Activated CD8-positive, alpha-beta memory T cell treated with anti-CD3 and anti-CD28 coated beads for 36 hours (primary cell): ENCODE measurements around the gene PNP. TPM values are rescaled to one million over a fixed set of nuclear protein-coding genes. Genes with fewer than 3 reads are reported as not detected.

ENCODE experiments used
- CTCF ChIA-PET: fragments of 350-600 bp; sonication (Branson Sonifier 250); formaldehyde crosslinking; loops from one replicate; lab custom pipeline; 2021; ENCODE audit warnings: antibody characterized with exemption; lab: Charles Lee
- POLR2A ChIA-PET: fragments of 350-600 bp; sonication (Branson Sonifier 250); formaldehyde crosslinking; loops from one replicate; lab custom pipeline; 2021; ENCODE audit warnings: antibody characterized with exemption; lab: Charles Lee
- total RNA-seq, 2 experiments: library from RNA; stranded (reverse); gene quantifications; one replicate each; pipeline ENCODE4 v1.2.3, GENCODE V29; 2021

PNP gene
- total RNA-seq, 2 experiments from 2014 or later, result 212 to 219 TPM

DNA sequence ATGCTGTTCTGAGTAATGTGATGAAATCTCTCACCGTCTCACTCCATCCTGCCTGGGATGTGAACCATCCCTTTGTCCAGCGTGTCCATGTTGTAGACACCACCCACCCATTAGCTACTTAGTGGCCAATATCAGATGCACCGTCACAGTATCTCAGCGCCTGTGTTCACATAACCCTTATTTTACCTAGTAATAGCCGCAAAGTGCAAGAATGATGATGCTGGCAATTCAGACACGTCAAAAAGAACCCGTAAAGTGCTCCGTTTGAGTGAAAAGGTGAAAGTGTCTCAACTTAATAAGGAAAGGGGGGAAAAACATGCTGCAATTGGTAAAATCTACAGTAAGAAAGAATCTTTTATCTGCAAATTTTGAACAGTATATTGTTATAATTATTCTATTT, 39.2 kb downstream of the PNP start:
- ChIA-PET CTCF (no interaction called here), POLR2A (no interaction called here)

DNA sequence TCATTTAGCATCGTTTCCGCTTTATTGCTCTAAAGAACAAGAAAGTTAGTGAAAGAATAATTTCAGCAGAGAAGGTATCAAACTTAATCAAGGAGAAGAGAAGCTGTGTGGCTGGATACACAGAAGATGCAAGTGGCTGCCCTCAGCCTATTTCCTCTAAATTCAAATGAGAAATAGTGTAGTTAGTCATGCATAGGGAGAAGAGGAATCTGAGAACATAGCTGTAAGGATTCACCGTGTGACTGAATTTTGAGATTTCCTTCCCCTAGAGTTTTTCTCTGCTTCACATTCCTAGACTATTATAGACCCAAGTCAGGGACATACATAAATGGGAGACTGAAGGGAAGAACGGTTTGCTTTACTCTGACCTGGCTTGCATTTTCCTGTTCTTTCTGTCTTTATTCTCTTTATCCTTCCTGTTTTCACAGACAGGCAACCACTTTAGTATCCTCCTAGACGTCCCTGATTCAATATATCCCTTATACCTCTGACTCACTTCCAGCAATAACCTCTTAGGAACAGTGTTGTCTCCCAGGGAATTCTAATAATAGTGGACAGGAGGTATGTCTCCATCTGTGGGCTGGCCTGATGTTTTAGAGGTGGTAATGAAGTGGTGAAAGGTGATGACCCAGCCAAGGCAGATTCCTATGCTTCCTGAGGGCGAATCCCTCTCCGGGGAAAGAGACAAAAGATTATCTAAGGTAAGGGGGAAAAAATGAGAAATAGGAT, 43.1 kb downstream of the PNP start:
- ChIA-PET CTCF (no interaction called here), POLR2A (no interaction called here)

DNA sequence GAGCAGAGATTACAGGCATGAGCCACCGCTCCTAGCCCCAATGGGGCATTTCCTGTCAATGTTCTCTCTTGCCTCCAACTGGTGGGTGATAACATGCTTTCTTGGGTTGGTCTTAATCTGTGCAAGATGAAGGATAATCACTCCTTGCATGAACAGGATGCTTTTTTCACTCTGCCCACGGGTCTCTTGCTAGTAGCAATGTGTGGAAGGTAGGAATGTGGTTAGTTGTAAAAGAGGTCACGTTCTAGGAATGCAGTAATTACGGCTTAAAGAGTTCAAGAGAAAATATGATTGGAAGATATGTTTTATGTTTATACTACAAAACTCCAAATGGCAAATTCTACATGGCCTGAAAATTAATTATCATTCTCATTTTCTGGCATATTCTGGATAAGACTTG, 46.6 kb downstream of the PNP start:
- POLR2A ChIA-PET, result no interaction called here
- CTCF ChIA-PET, result interaction anchor here (0.6 kb wide), 1 partner anchor 445 kb away, joined by 3 read pairs; no protein-coding TSS in a partner anchor

- ChIA-PET POLR2A (no interaction called here), CTCF (no interaction called here)
These were observed 47.7 kb downstream of the PNP start for GRCh38 chr14:20516921-20517320.

DNA sequence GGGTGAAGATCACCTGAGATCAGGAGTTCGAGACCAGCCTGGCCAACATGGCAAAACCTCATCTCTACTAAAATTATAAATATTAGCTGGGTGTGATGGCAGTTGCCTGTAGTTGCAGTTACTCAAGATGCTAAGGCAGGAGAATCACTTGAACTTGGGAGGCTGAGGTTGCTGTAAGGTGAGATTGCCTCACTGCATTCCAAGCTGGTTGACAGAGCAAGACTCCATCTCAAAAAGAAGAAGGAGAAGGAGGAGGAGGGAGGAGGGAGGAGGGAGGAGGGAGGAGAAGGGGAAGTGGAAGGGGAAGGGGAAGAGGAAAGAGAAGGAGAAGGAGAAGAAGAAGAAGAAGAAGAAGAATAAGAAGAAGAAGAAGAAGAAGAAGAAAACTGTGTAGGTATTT, 53.1 kb downstream of the PNP start:
- CTCF ChIA-PET, result interaction anchor here (1.2 kb wide), 1 partner anchor 9 kb away, joined by 3 read pairs; no protein-coding TSS in a partner anchor
- POLR2A ChIA-PET, result no interaction called here

DNA sequence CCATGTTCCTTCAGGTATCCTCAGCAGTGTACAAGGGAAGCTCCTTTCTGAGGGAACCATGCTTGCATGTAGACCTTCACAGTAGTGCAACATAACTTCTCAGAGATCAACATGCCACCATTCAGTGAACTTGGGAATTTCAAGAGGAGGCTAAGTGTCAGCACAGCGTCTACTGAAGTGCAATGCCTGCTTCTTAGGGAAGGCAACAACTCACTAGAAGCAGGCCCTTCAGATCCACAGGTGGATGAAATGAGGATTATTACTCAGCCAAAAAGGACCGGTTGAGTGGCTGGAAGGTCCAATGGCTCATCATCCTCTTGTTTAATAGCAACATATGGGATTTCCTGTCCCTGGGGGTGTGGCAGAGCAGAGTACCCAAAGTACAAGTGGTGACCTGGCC, 54.8 kb downstream of the PNP start:
- ChIA-PET POLR2A (no interaction called here), CTCF (no interaction called here)

Other genes with a start within 250 kb of the PNP start
- not detected for gene OR11H6, start 245.7 kb upstream of the PNP start, total RNA-seq
- gene OR11H7, start 240.4 kb upstream of the PNP start, total RNA-seq, result not detected
- gene OR11H4, start 230.1 kb upstream of the PNP start, total RNA-seq, result not detected
- gene TTC5, start 163.5 kb upstream of the PNP start, total RNA-seq, result 10 to 100 TPM; 32.4 to 34.2 TPM
- 10 to 100 TPM; 55.9 to 63.7 TPM for gene CCNB1IP1, start 136.1 kb upstream of the PNP start, total RNA-seq
- gene PARP2, start 125.8 kb upstream of the PNP start, total RNA-seq, result 10 to 100 TPM; 40.7 to 40.9 TPM
- gene TEP1, start 55.9 kb upstream of the PNP start, total RNA-seq, result 10 to 100 TPM; 29.9 to 31.6 TPM
- under 1 TPM; 0.06 to 0.11 TPM for gene KLHL33, start 33.2 kb upstream of the PNP start, total RNA-seq
- gene OSGEP, start 14.6 kb upstream of the PNP start, total RNA-seq, result 10 to 100 TPM; 54.0 to 55.4 TPM
- gene APEX1, start 14.2 kb upstream of the PNP start, total RNA-seq, result 100 to 1,000 TPM; 243 to 246 TPM
- 10 to 100 TPM; 27.1 to 28.0 TPM for gene PIP4P1, start 8.0 kb upstream of the PNP start, total RNA-seq
- gene RNASE10, start 36.1 kb downstream of the PNP start, total RNA-seq, result under 1 TPM; 0.21 to 0.30 TPM
- gene RNASE9, start 91.6 kb downstream of the PNP start, total RNA-seq, result not detected
- gene RNASE11, start 118.6 kb downstream of the PNP start, total RNA-seq, result not detected
- not detected for gene RNASE12, start 122.0 kb downstream of the PNP start, total RNA-seq
- gene OR6S1, start 172.3 kb downstream of the PNP start, total RNA-seq, result not detected
- gene RNASE4, start 215.2 kb downstream of the PNP start, total RNA-seq, result under 1 TPM; 0.10 to 0.57 TPM
- under 1 TPM; 0.34 to 0.99 TPM for gene ANG, start 219.4 kb downstream of the PNP start, total RNA-seq